GM23338 (cell line): Measurements from ENCODE around the gene NLK. TPM values are rescaled to one million over a fixed set of nuclear protein-coding genes. Genes with fewer than 3 reads are reported as not detected.

ENCODE experiments used
- ATAC-seq: fragments of 200-7000 bp; cut with Tn5 transposase; 3 replicates; pipeline ENCODE4 v1.9.1; 2020
- DNase-seq: peaks from one replicate; pipeline ENCODE4 v3.0.0-alpha.2; 2015; ENCODE audit warnings: low spot score
- H2AFZ ChIP-seq: fragments of 200-600 bp; sonication (generic); 2 replicates; pipeline ENCODE4 v1.8.0; 2016; ENCODE audit warnings: antibody characterized with exemption, mild to moderate bottlenecking, moderate library complexity
- H3F3A ChIP-seq: fragments of 200-600 bp; sonication (generic); replicated peaks from 2 replicates; pipeline ENCODE4 v1.8.0; 2017; ENCODE audit warnings: antibody characterized with exemption, mixed run types, low read depth
- H3K27ac ChIP-seq: fragments of 200-600 bp; sonication (generic); 2 replicates; pipeline ENCODE4 v1.6.1; 2016; ENCODE audit warnings: low read depth
- H3K27me3 ChIP-seq: fragments of 200-600 bp; sonication (generic); 2 replicates; pipeline ENCODE4 v1.8.0; 2016; ENCODE audit warnings: mild to moderate bottlenecking, mixed run types, moderate library complexity; ENCODE audit not compliant: insufficient read depth
- H3K36me3 ChIP-seq: fragments of 200-600 bp; sonication (generic); 2 replicates; pipeline ENCODE4 v1.8.0; 2016; ENCODE audit warnings: mild to moderate bottlenecking; ENCODE audit not compliant: insufficient read depth
- H3K4me1 ChIP-seq: fragments of 200-600 bp; sonication (generic); 2 replicates; pipeline ENCODE4 v1.8.0; 2016; ENCODE audit warnings: mild to moderate bottlenecking, moderate library complexity; ENCODE audit not compliant: insufficient read depth
- H3K4me2 ChIP-seq: fragments of 200-600 bp; sonication (generic); 2 replicates; pipeline ENCODE4 v1.7.1; 2017; ENCODE audit warnings: mixed run types
- H3K4me3 ChIP-seq: fragments of 200-600 bp; sonication (generic); 2 replicates; pipeline ENCODE4 v1.6.1; 2016; ENCODE audit warnings: mixed run types
- H3K79me2 ChIP-seq: fragments of 200-600 bp; sonication (generic); replicated peaks from 2 replicates; pipeline ENCODE4 v1.8.0; 2017; ENCODE audit warnings: mild to moderate bottlenecking; ENCODE audit not compliant: insufficient read depth
- H3K9me2 ChIP-seq: fragments of 200-600 bp; sonication (generic); 2 replicates; pipeline ENCODE4 v1.8.0; 2017; ENCODE audit not compliant: insufficient read depth
- H4K20me1 ChIP-seq: fragments of 200-600 bp; sonication (generic); replicated peaks from 2 replicates; pipeline ENCODE4 v1.8.0; 2017; ENCODE audit warnings: mild to moderate bottlenecking; ENCODE audit not compliant: insufficient read depth
- H3K27ac Mint-ChIP-seq: 2 replicates; pipeline ENCODE4 v1.8.0; 2020; ENCODE audit warnings: inconsistent platforms, mild to moderate bottlenecking, moderate library complexity, mixed read lengths
- H3K27me3 Mint-ChIP-seq: 3 replicates; pipeline ENCODE4 v1.8.0; 2022; ENCODE audit warnings: low read depth, mild to moderate bottlenecking, moderate library complexity, mixed read lengths, inconsistent platforms; ENCODE audit not compliant: insufficient read depth, poor library complexity
- H3K36me3 Mint-ChIP-seq: 3 replicates; pipeline ENCODE4 v1.8.0; 2021; ENCODE audit warnings: low read depth, mild to moderate bottlenecking, inconsistent platforms, moderate library complexity, mixed read lengths
- H3K4me1 Mint-ChIP-seq: 3 replicates; pipeline ENCODE4 v1.8.0; 2020; ENCODE audit warnings: mild to moderate bottlenecking, inconsistent platforms, mixed read lengths
- H3K4me3 Mint-ChIP-seq: 3 replicates; pipeline ENCODE4 v1.8.0; 2021; ENCODE audit warnings: moderate library complexity, mild to moderate bottlenecking, inconsistent platforms, mixed read lengths
- H3K9me3 Mint-ChIP-seq: 3 replicates; pipeline ENCODE4 v1.8.0; 2020; ENCODE audit warnings: moderate library complexity, mild to moderate bottlenecking, inconsistent platforms, mixed read lengths
- CREB1 ChIP-seq: fragments of 250-450 bp; sonication (Bioruptor Pico); IDR thresholded peaks from 2 replicates; pipeline ENCODE4 v1.5.0; 2020; ENCODE audit warnings: low read depth, mild to moderate bottlenecking, moderate library complexity
- ETS1 ChIP-seq: IDR thresholded peaks from 2 replicates; pipeline ENCODE4 v1.6.1; 2016; ENCODE audit warnings: antibody characterized with exemption
- EZH2 ChIP-seq: fragments of 200-600 bp; sonication (generic); IDR thresholded peaks from one replicate; pipeline ENCODE4 v1.8.0; 2017; ENCODE audit warnings: antibody characterized with exemption, mild to moderate bottlenecking, low read depth; ENCODE audit not compliant: unreplicated experiment
- JUNB ChIP-seq: IDR thresholded peaks from one replicate; pipeline ENCODE4 v1.6.1; 2016; ENCODE audit warnings: antibody characterized with exemption; ENCODE audit not compliant: unreplicated experiment
- NANOG ChIP-seq: IDR thresholded peaks from 2 replicates; pipeline ENCODE4 v1.6.1; 2016; ENCODE audit warnings: antibody characterized with exemption, borderline replicate concordance
- STAT1 ChIP-seq: IDR thresholded peaks from one replicate; pipeline ENCODE4 v1.6.1; 2016; ENCODE audit warnings: antibody characterized with exemption; ENCODE audit not compliant: unreplicated experiment
- ZNF114 ChIP-seq: fragments of 250-450 bp; sonication (Bioruptor Pico); IDR thresholded peaks from 2 replicates; pipeline ENCODE4 v1.5.0; 2020; ENCODE audit warnings: mild to moderate bottlenecking, moderate library complexity
- ZNF331 ChIP-seq: fragments of 250-450 bp; sonication (Bioruptor Pico); IDR thresholded peaks from 2 replicates; pipeline ENCODE4 v1.5.0; 2020; ENCODE audit warnings: low read depth, mild to moderate bottlenecking, moderate library complexity
- ZNF462 ChIP-seq: fragments of 250-450 bp; sonication (Bioruptor Pico); IDR thresholded peaks from 2 replicates; pipeline ENCODE4 v1.5.0; 2020; ENCODE audit warnings: mild to moderate bottlenecking, moderate library complexity
- polyA plus RNA-seq: library from polyadenylated mRNA; unstranded; fragments of >200 nt; fragmentation: Nextera tagmentation; extraction: Ambion mirVana; gene quantifications from 2 replicates; pipeline ENCODE4 v1.2.1, GENCODE V29; 2016
- total RNA-seq: library from RNA; depleted of rRNA; stranded (reverse); fragments of >200 nt; shearing (Covaris generic); gene quantifications from 2 replicates; pipeline ENCODE4 v1.2.3, GENCODE V29; 2014
- TF ChIP-seq, protein P1 (sequence below): IDR thresholded peaks from one replicate; pipeline ENCODE4 v1.6.1; 2018; ENCODE audit warnings: antibody characterized with exemption; ENCODE audit not compliant: unreplicated experiment

Gene NLK
- total and polyA plus RNA-seq, 2 experiments from 2014 or later: 34.7 to 78.5 TPM

DNA sequence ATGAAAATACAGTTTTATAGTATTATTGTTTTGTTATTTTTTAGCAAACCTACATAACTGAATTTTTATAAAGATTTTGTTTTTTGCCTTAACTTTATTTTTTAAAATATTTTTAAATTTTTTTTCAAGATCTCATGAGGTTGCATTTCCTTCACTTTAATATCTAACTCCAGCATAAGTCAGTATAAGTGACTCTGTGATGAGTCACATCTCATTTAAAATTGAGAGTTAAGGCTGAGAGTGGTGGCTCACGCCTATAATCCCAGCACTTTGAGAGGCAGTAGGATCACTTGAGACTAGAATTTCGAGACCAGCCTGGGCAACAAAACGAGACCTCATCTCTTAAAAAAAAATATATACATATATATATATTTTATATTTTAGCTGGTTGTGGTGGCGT lies 44.0 kb downstream of the NLK start:
- H3K36me3 ChIP-seq: no peaks in the 10 kb centered on the region
- peaks cover 2% of the 10 kb centered on the region for H3K27me3 Mint-ChIP-seq
- H3K27me3 ChIP-seq: no peaks in the 10 kb centered on the region
- ATAC-seq (no peak), DNase-seq (no peak)
- H3F3A ChIP-seq: no peaks in the 10 kb centered on the region
- H3K4me3 ChIP-seq: no peak overlapping the region
- no peaks in the 10 kb centered on the region for H3K9me2 ChIP-seq
- H3K9me3 Mint-ChIP-seq: peaks cover 25% of the 10 kb centered on the region
- TF ChIP-seq ZNF331 (CRISPR knock-in tag): no peak
- H3K4me1 ChIP-seq: peaks cover 19% of the 10 kb centered on the region
- H3K79me2 ChIP-seq: peaks cover 100% of the 10 kb centered on the region
- H3K4me1 Mint-ChIP-seq: peaks cover 30% of the 10 kb centered on the region
- peaks cover 27% of the 10 kb centered on the region for H3K36me3 Mint-ChIP-seq
- H3K4me2 ChIP-seq: no peak overlapping the region
- H3K27ac ChIP-seq: no peak overlapping the region
- no peak overlapping the region for H3K4me3 Mint-ChIP-seq
- H4K20me1 ChIP-seq: peaks cover 16% of the 10 kb centered on the region; the same call in 1 of the 2 replicates
- no peak overlapping the region for H2AFZ ChIP-seq
- H3K27ac Mint-ChIP-seq: no peak overlapping the region

GRCh38 chr17:28087743-28088142 lies 45.3 kb downstream of the NLK start:
- peaks cover 25% of the 10 kb centered on the region for H3K9me3 Mint-ChIP-seq
- no peaks in the 10 kb centered on the region for H3K36me3 ChIP-seq
- H3K27me3 Mint-ChIP-seq: peaks cover 5% of the 10 kb centered on the region
- H3K4me2 ChIP-seq: no peak overlapping the region
- peaks cover 27% of the 10 kb centered on the region for H3K36me3 Mint-ChIP-seq
- peaks cover 30% of the 10 kb centered on the region for H3K4me1 Mint-ChIP-seq
- no peak overlapping the region for H2AFZ ChIP-seq
- H3K27me3 ChIP-seq: no peaks in the 10 kb centered on the region
- H4K20me1 ChIP-seq: peaks cover 6% of the 10 kb centered on the region; the same call in 1 of the 2 replicates
- H3K79me2 ChIP-seq: peaks cover 99% of the 10 kb centered on the region
- H3K4me1 ChIP-seq: peaks cover 18% of the 10 kb centered on the region
- DNase-seq (no peak), ATAC-seq (no peak)
- no peaks in the 10 kb centered on the region for H3K9me2 ChIP-seq
- no peaks in the 10 kb centered on the region for H3F3A ChIP-seq
- H3K4me3 Mint-ChIP-seq: no peak overlapping the region
- H3K27ac Mint-ChIP-seq: no peak overlapping the region
- H3K27ac ChIP-seq: no peak overlapping the region
- H3K4me3 ChIP-seq: no peak overlapping the region
- TF ChIP-seq CREB1 (CRISPR knock-in tag): no peak
- TF ChIP-seq EZH2: no peak
- TF ChIP-seq ZNF114 (CRISPR knock-in tag): no peak
- no peak for TF ChIP-seq ZNF462
- TF ChIP-seq NANOG: no peak
- TF ChIP-seq, protein P1, sequence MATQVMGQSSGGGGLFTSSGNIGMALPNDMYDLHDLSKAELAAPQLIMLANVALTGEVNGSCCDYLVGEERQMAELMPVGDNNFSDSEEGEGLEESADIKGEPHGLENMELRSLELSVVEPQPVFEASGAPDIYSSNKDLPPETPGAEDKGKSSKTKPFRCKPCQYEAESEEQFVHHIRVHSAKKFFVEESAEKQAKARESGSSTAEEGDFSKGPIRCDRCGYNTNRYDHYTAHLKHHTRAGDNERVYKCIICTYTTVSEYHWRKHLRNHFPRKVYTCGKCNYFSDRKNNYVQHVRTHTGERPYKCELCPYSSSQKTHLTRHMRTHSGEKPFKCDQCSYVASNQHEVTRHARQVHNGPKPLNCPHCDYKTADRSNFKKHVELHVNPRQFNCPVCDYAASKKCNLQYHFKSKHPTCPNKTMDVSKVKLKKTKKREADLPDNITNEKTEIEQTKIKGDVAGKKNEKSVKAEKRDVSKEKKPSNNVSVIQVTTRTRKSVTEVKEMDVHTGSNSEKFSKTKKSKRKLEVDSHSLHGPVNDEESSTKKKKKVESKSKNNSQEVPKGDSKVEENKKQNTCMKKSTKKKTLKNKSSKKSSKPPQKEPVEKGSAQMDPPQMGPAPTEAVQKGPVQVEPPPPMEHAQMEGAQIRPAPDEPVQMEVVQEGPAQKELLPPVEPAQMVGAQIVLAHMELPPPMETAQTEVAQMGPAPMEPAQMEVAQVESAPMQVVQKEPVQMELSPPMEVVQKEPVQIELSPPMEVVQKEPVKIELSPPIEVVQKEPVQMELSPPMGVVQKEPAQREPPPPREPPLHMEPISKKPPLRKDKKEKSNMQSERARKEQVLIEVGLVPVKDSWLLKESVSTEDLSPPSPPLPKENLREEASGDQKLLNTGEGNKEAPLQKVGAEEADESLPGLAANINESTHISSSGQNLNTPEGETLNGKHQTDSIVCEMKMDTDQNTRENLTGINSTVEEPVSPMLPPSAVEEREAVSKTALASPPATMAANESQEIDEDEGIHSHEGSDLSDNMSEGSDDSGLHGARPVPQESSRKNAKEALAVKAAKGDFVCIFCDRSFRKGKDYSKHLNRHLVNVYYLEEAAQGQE: no peak
- no peak for TF ChIP-seq ZNF331 (CRISPR knock-in tag)
- TF ChIP-seq STAT1: no peak
- TF ChIP-seq ETS1: no peak
- TF ChIP-seq JUNB: no peak
